Left cardiac atrium (tissue), 4 donors: ENCODE data around the gene CNIH1. TPM values are rescaled to one million over a fixed set of nuclear protein-coding genes. Genes with fewer than 3 reads are reported as not detected.
A peak's percentile ranks its signal among the peaks of the same experiment; 100 is the strongest.
"Not testable (repeated sequence)": the region's sequence is repeated elsewhere in the genome, so short reads cannot be mapped to it uniquely, and the experiment has no call there.

Source experiments
- ATAC-seq, 2 donors: fragments of 200-7000 bp; cut with Tn5 transposase; one replicate each; pipeline ENCODE4 v1.9.1; 2020; ENCODE audit warnings: mild to moderate bottlenecking in 2 of 2, moderate library complexity in 2 of 2
- DNase-seq: peaks from one replicate; pipeline ENCODE4 v3.0.0-alpha.2; 2020
- intact Hi-C, 2 donors: fragments of 100-400 bp; cut with DNase I; formaldehyde crosslinking; loops; one replicate each; pipeline versions ENCODE4 v1.14.1 to v1.15.1; 2022 to 2023
- total RNA-seq, 2 donors: library from RNA; stranded (reverse); fragmentation: NEBNext Ultra II Directional; extraction: Animal tissue kit (Norgen Biotek cat#: 25700); gene quantifications; one replicate each; pipeline ENCODE4 v1.2.1, GENCODE V29; 2021
- donor health status: DM: no; HTN: yes; CAD: no.
- donor health status: DM: no; HTN: yes; CAD: no; lungs with severe emphysema.
- donor health status: DM: yes; HTN: yes; CAD: no.
- donor health status: Dilated cardiomyopathy.

Gene CNIH1
- total RNA-seq, 2 donors from 2014 or later, result 89.5 to 93.4 TPM

- no peak for ATAC-seq
- DNase-seq, result no peak
- intact Hi-C loops, result no loop called here
Measured at GRCh38 chr14:54440476-54440872, 700 bp downstream of the CNIH1 start.

GRCh38 chr14:54440037-54440436 lies 1.1 kb downstream of the CNIH1 start:
- DNase-seq (no peak), ATAC-seq (no peak)
- intact Hi-C loops, result no loop called here

GRCh38 chr14:54438703-54439102 lies 2.5 kb downstream of the CNIH1 start:
- intact Hi-C loops, result no loop called here
- DNase-seq (no peak), ATAC-seq (no peak)

GRCh38 chr14:54437954-54438353 lies 3.2 kb downstream of the CNIH1 start:
- intact Hi-C loops, DNase-seq, ATAC-seq: not testable (repeated sequence)

- intact Hi-C loops, result no loop called here
- DNase-seq (no peak), ATAC-seq (peak in 1 of 2 donors; percentile 42)
Measured at GRCh38 chr14:54435500-54435981, 5.6 kb downstream of the CNIH1 start.

GRCh38 chr14:54428527-54428926 lies 12.6 kb downstream of the CNIH1 start:
- intact Hi-C loops, result no loop called here
- DNase-seq (no peak), ATAC-seq (no peak)

GRCh38 chr14:54427871-54428270 lies 13.3 kb downstream of the CNIH1 start:
- peak; percentile 77 to 91 for ATAC-seq
- intact Hi-C loops, result no loop called here
- DNase-seq, result no peak

- DNase-seq, result no peak
- intact Hi-C loops, result no loop called here
- no peak for ATAC-seq
Measured at GRCh38 chr14:54425537-54426274, 15.5 kb downstream of the CNIH1 start.

GRCh38 chr14:54425068-54425467 lies 16.1 kb downstream of the CNIH1 start:
- no peak for DNase-seq
- intact Hi-C loops, result no loop called here
- no peak for ATAC-seq

- ATAC-seq, result no peak
- no peak for DNase-seq
- intact Hi-C loops, result no loop called here
Measured at GRCh38 chr14:54424479-54424901, 16.7 kb downstream of the CNIH1 start.

- DNase-seq, result no peak
- intact Hi-C loops, result no loop called here
- no peak for ATAC-seq
Measured at GRCh38 chr14:54423991-54424390, 17.2 kb downstream of the CNIH1 start.

GRCh38 chr14:54420478-54421142 lies 20.6 kb downstream of the CNIH1 start:
- intact Hi-C loops, result no loop called here
- DNase-seq, result no peak
- peak; percentile 57 to 75 for ATAC-seq

GRCh38 chr14:54411371-54411770 lies 29.8 kb downstream of the CNIH1 start:
- no peak for ATAC-seq
- intact Hi-C loops, result no loop called here

GRCh38 chr14:54410215-54410614 lies 31.0 kb downstream of the CNIH1 start:
- ATAC-seq, result no peak
- intact Hi-C loops, result no loop called here
- no peak for DNase-seq

More at GRCh38 chr14:54411371-54411770, 29.8 kb downstream of the CNIH1 start:
- DNase-seq, result no peak

GRCh38 chr14:54403401-54404005 lies 37.7 kb downstream of the CNIH1 start:
- not testable (repeated sequence) for ATAC-seq, DNase-seq

GRCh38 chr14:54399560-54399959 lies 41.6 kb downstream of the CNIH1 start:
- ATAC-seq, result no peak
- intact Hi-C loops, result no loop called here
- DNase-seq, result no peak

More at GRCh38 chr14:54403401-54404005, 37.7 kb downstream of the CNIH1 start:
- intact Hi-C loops, result not testable (repeated sequence)

GRCh38 chr14:54396493-54397335 lies 44.5 kb downstream of the CNIH1 start, which contains the start of gene CDKN3:
CDKN3 (plus strand) TSS chr14:54397007; CDS start chr14:54397069, 62 bp downstream.
- peak; percentile 99 for DNase-seq
- intact Hi-C loops, result no loop called here
- ATAC-seq, result peak; percentile 99

- intact Hi-C loops, result no loop called here
- DNase-seq (no peak), ATAC-seq (no peak)
Measured at GRCh38 chr14:54396183-54396492, 45.0 kb downstream of the CNIH1 start.

- ATAC-seq, result no peak
- intact Hi-C loops, result no loop called here
- no peak for DNase-seq
Measured at GRCh38 chr14:54395716-54396115, 45.5 kb downstream of the CNIH1 start.
